Ammon's horn (tissue), 1 donor: ENCODE results near the gene SPATA32.
"Not testable (repeated sequence)": the region's sequence is repeated elsewhere in the genome, so short reads cannot be mapped to it uniquely, and the experiment has no call there.

Source experiments
- DNase-seq: peaks from one replicate; pipeline ENCODE4 v3.0.0-alpha.2; 2016; ENCODE audit warnings: low spot score

Gene SPATA32

GRCh38 chr17:45261577-45262515 lies at the start of gene SPATA32:
SPATA32 (minus strand) TSS chr17:45262094; CDS start chr17:45262016, 78 bp downstream.
- DNase-seq = peak; percentile 73

GRCh38 chr17:45311401-45311759 lies 49.5 kb upstream of the SPATA32 start:
- DNase-seq = no peak

- peak; percentile 57 for DNase-seq
Observed at GRCh38 chr17:45310380-45311324, 48.8 kb upstream of the SPATA32 start.

- no peak for DNase-seq
Observed at GRCh38 chr17:45309400-45309799, 47.5 kb upstream of the SPATA32 start.

- no peak for DNase-seq
Observed at GRCh38 chr17:45308840-45309239, 46.9 kb upstream of the SPATA32 start.

GRCh38 chr17:45308016-45308365 lies 46.1 kb upstream of the SPATA32 start:
- no peak for DNase-seq

GRCh38 chr17:45307290-45308015 lies 45.6 kb upstream of the SPATA32 start:
- peak; percentile 63 for DNase-seq

GRCh38 chr17:45306623-45307022 lies 44.7 kb upstream of the SPATA32 start:
- no peak for DNase-seq

GRCh38 chr17:45306094-45306493 lies 44.2 kb upstream of the SPATA32 start:
- no peak for DNase-seq

GRCh38 chr17:45305530-45306087 lies 43.7 kb upstream of the SPATA32 start:
- no peak for DNase-seq

- peak; percentile 69 for DNase-seq
Observed at GRCh38 chr17:45302649-45303173, 40.8 kb upstream of the SPATA32 start.

- not testable (repeated sequence) for DNase-seq
Observed at GRCh38 chr17:45302220-45302619, 40.3 kb upstream of the SPATA32 start.

GRCh38 chr17:45301674-45302073 lies 39.8 kb upstream of the SPATA32 start:
- DNase-seq = no peak

GRCh38 chr17:45300060-45300751 lies 38.3 kb upstream of the SPATA32 start:
- DNase-seq = no peak

GRCh38 chr17:45299361-45299760 lies 37.5 kb upstream of the SPATA32 start:
- DNase-seq = peak; percentile 74

GRCh38 chr17:45298546-45299285 lies 36.8 kb upstream of the SPATA32 start:
- DNase-seq = no peak

GRCh38 chr17:45296833-45297124 lies 34.9 kb upstream of the SPATA32 start:
- DNase-seq = no peak

- no peak for DNase-seq
Observed at GRCh38 chr17:45296003-45296832, 34.3 kb upstream of the SPATA32 start.

- no peak for DNase-seq
Observed at GRCh38 chr17:45294506-45294905, 32.6 kb upstream of the SPATA32 start.
